ENCODE results near the gene LHX3. TPM values are rescaled to one million over a fixed set of nuclear protein-coding genes. Genes with fewer than 3 reads are reported as not detected.

LHX3 gene
- total RNA-seq, 5 donors from 2014 or later (not counting 1 experiment from before 2014, with no cell fraction given), result 0.13 to 0.42 TPM; not detected in 3

- CTCF ChIA-PET, result no interaction called here
- Histone ChIP-seq H3K27me3 (replicated peaks in 1 of 2; ENCODE audit: control insufficient read depth in 2 of 2, extremely low read depth in 1 of 2, insufficient read depth in 2 of 2, low read length in 1 of 2) (peaks cover 6 to 58% of the 10 kb centered on the region in 2 experiments), H3K4me3 (ENCODE audit: control insufficient read depth in 1 of 2, extremely low read depth in 1 of 2, low read length in 1 of 2) (no peak overlapping the region), H3K9me3 (no peaks in the 10 kb centered on the region), H3K36me3 (ENCODE audit: control insufficient read depth in 2 of 2, extremely low read depth in 1 of 2, insufficient read depth in 1 of 2, low read length in 1 of 2) (peaks cover 5 to 6% of the 10 kb centered on the region in 2 donors), H3K27ac (ENCODE audit: low read length) (no peak overlapping the region), H3K4me1 (ENCODE audit: control insufficient read depth in 1 of 2, extremely low read depth in 1 of 2, insufficient read depth in 2 of 2, low read length in 2 of 2) (peaks cover 0 to 8% of the 10 kb centered on the region in 2 experiments)
- DNase-seq (no peak), ATAC-seq (replicated peaks in 1 of 4) (no peak)
- peaks cover 21% of the 10 kb centered on the region for H3K36me3 Mint-ChIP-seq
- 49% methylated on average over 12 of the region's 25 CpGs for WGBS (ENCODE audit: insufficient coverage)
- H3K27me3 Mint-ChIP-seq, result peaks cover 0 to 38% of the 10 kb centered on the region in 2 donors
- H3K9me3 Mint-ChIP-seq, result no peaks in the 10 kb centered on the region
- H3K27ac Mint-ChIP-seq, result peak overlapping the region in 1 of 2 donors; percentile 52
- POLR2A ChIA-PET, result no interaction called here
- H3K4me1 Mint-ChIP-seq, result peaks cover 0 to 2% (median 2%) of the 10 kb centered on the region in 3 donors
- no peak overlapping the region for H3K4me3 Mint-ChIP-seq
These were observed 653 bp downstream of the LHX3 start for GRCh38 chr9:136204145-136204805.

- no peaks in the 10 kb centered on the region for H3K9me3 Mint-ChIP-seq
- H3K27ac Mint-ChIP-seq, result no peak overlapping the region
- no peak overlapping the region for H3K4me3 Mint-ChIP-seq
- DNase-seq (no peak), ATAC-seq (replicated peaks in 1 of 4) (no peak)
- H3K4me3 ChIP-seq (ENCODE audit: control insufficient read depth in 1 of 2, extremely low read depth in 1 of 2, low read length in 1 of 2), result no peak overlapping the region
- no peak overlapping the region for H3K27ac ChIP-seq (ENCODE audit: low read length)
- peaks cover 0 to 2% (median 2%) of the 10 kb centered on the region in 3 donors for H3K4me1 Mint-ChIP-seq
- peaks cover 6 to 60% of the 10 kb centered on the region in 2 experiments for H3K27me3 ChIP-seq (replicated peaks in 1 of 2; ENCODE audit: control insufficient read depth in 2 of 2, extremely low read depth in 1 of 2, insufficient read depth in 2 of 2, low read length in 1 of 2)
- H3K27me3 Mint-ChIP-seq, result peaks cover 0 to 39% of the 10 kb centered on the region in 2 donors
- WGBS (ENCODE audit: insufficient coverage), result 25% methylated on average over 29 of the region's 33 CpGs
- ChIA-PET POLR2A (no interaction called here), CTCF (no interaction called here)
- H3K9me3 ChIP-seq, result no peaks in the 10 kb centered on the region
- H3K36me3 Mint-ChIP-seq, result peaks cover 17% of the 10 kb centered on the region
- H3K4me1 ChIP-seq (ENCODE audit: control insufficient read depth in 1 of 2, extremely low read depth in 1 of 2, insufficient read depth in 2 of 2, low read length in 2 of 2), result peaks cover 0 to 8% of the 10 kb centered on the region in 2 experiments
- peaks cover under 1 to 4% of the 10 kb centered on the region in 2 donors for H3K36me3 ChIP-seq (ENCODE audit: control insufficient read depth in 2 of 2, extremely low read depth in 1 of 2, insufficient read depth in 1 of 2, low read length in 1 of 2)
These were observed 1.4 kb downstream of the LHX3 start for GRCh38 chr9:136203408-136204144.

GRCh38 chr9:136202454-136203407 lies 2.2 kb downstream of the LHX3 start:
- H3K4me3 Mint-ChIP-seq, result no peak overlapping the region

GRCh38 chr9:136201609-136202453 lies 3.1 kb downstream of the LHX3 start:
- ATAC-seq (replicated peaks in 1 of 4) (no peak), DNase-seq (peak in 1 of 35 experiments; percentile 26)
- Mint-ChIP-seq H3K27ac (no peak overlapping the region), H3K27me3 (peaks cover 7 to 51% of the 10 kb centered on the region in 2 donors), H3K36me3 (peaks cover 10% of the 10 kb centered on the region), H3K4me3 (no peak overlapping the region), H3K4me1 (peaks cover 0 to 3% (median 2%) of the 10 kb centered on the region in 3 donors), H3K9me3 (no peaks in the 10 kb centered on the region)
- H3K36me3 ChIP-seq (ENCODE audit: control insufficient read depth in 2 of 2, extremely low read depth in 1 of 2, insufficient read depth in 1 of 2, low read length in 1 of 2), result no peaks in the 10 kb centered on the region
- ChIA-PET CTCF (no interaction called here), POLR2A (no interaction called here)
- H3K27ac ChIP-seq (ENCODE audit: low read length), result no peak overlapping the region
- H3K4me1 ChIP-seq (ENCODE audit: control insufficient read depth in 1 of 2, extremely low read depth in 1 of 2, insufficient read depth in 2 of 2, low read length in 2 of 2), result peaks cover 0 to 8% of the 10 kb centered on the region in 2 experiments
- no peaks in the 10 kb centered on the region for H3K9me3 ChIP-seq
- 10% methylated on average over 62 of the region's 85 CpGs for WGBS (ENCODE audit: insufficient coverage)
- no peak overlapping the region for H3K4me3 ChIP-seq (ENCODE audit: control insufficient read depth in 1 of 2, extremely low read depth in 1 of 2, low read length in 1 of 2)
- H3K27me3 ChIP-seq (replicated peaks in 1 of 2; ENCODE audit: control insufficient read depth in 2 of 2, extremely low read depth in 1 of 2, insufficient read depth in 2 of 2, low read length in 1 of 2), result peaks cover 11 to 78% of the 10 kb centered on the region in 2 experiments

More at GRCh38 chr9:136202454-136203407, 2.2 kb downstream of the LHX3 start:
- peaks cover 0 to 8% of the 10 kb centered on the region in 2 experiments for H3K4me1 ChIP-seq (ENCODE audit: control insufficient read depth in 1 of 2, extremely low read depth in 1 of 2, insufficient read depth in 2 of 2, low read length in 2 of 2)
- no peak overlapping the region for H3K4me3 ChIP-seq (ENCODE audit: control insufficient read depth in 1 of 2, extremely low read depth in 1 of 2, low read length in 1 of 2)
- H3K27me3 ChIP-seq (replicated peaks in 1 of 2; ENCODE audit: control insufficient read depth in 2 of 2, extremely low read depth in 1 of 2, insufficient read depth in 2 of 2, low read length in 1 of 2), result peaks cover 11 to 69% of the 10 kb centered on the region in 2 experiments
- H3K27me3 Mint-ChIP-seq, result peaks cover 4 to 47% of the 10 kb centered on the region in 2 donors
- no peak for DNase-seq
- POLR2A ChIA-PET, result no interaction called here
- no peaks in the 10 kb centered on the region for H3K9me3 Mint-ChIP-seq
- no peak for ATAC-seq (replicated peaks in 1 of 4)
- H3K27ac Mint-ChIP-seq, result no peak overlapping the region
- CTCF ChIA-PET, result no interaction called here
- no peak overlapping the region for H3K27ac ChIP-seq (ENCODE audit: low read length)
- WGBS (ENCODE audit: insufficient coverage), result 24% methylated on average over 88 of the region's 99 CpGs
- H3K9me3 ChIP-seq, result no peaks in the 10 kb centered on the region
- no peaks in the 10 kb centered on the region for H3K36me3 ChIP-seq (ENCODE audit: control insufficient read depth in 2 of 2, extremely low read depth in 1 of 2, insufficient read depth in 1 of 2, low read length in 1 of 2)
- H3K36me3 Mint-ChIP-seq, result peaks cover 17% of the 10 kb centered on the region
- H3K4me1 Mint-ChIP-seq, result peaks cover 0 to 2% (median 2%) of the 10 kb centered on the region in 3 donors

- Mint-ChIP-seq H3K27me3 (peaks cover 14 to 55% of the 10 kb centered on the region in 2 donors), H3K36me3 (peaks cover 3% of the 10 kb centered on the region), H3K27ac (no peak overlapping the region), H3K4me3 (no peak overlapping the region), H3K4me1 (peaks cover 0 to 6% (median 5%) of the 10 kb centered on the region in 3 donors), H3K9me3 (no peaks in the 10 kb centered on the region)
- 58% methylated on average over 7 of the region's 13 CpGs for WGBS (ENCODE audit: insufficient coverage)
- Histone ChIP-seq H3K4me1 (ENCODE audit: control insufficient read depth in 1 of 2, extremely low read depth in 1 of 2, insufficient read depth in 2 of 2, low read length in 2 of 2) (peaks cover 0 to 8% of the 10 kb centered on the region in 2 experiments), H3K4me3 (ENCODE audit: control insufficient read depth in 1 of 2, extremely low read depth in 1 of 2, low read length in 1 of 2) (no peak overlapping the region), H3K27ac (ENCODE audit: low read length) (no peak overlapping the region), H3K9me3 (no peaks in the 10 kb centered on the region), H3K27me3 (replicated peaks in 1 of 2; ENCODE audit: control insufficient read depth in 2 of 2, extremely low read depth in 1 of 2, insufficient read depth in 2 of 2, low read length in 1 of 2) (peaks cover 14 to 84% of the 10 kb centered on the region in 2 experiments), H3K36me3 (ENCODE audit: control insufficient read depth in 2 of 2, extremely low read depth in 1 of 2, insufficient read depth in 1 of 2, low read length in 1 of 2) (no peaks in the 10 kb centered on the region)
- DNase-seq, result no peak
- ChIA-PET POLR2A (no interaction called here), CTCF (no interaction called here)
- ATAC-seq (replicated peaks in 1 of 4), result no peak
These were observed 3.8 kb downstream of the LHX3 start for GRCh38 chr9:136201174-136201573.

All from T-cell (primary cell).